GM19463 (cell line): Measurements from ENCODE around the gene ACER2.
"Not testable (repeated sequence)": the region's sequence is repeated elsewhere in the genome, so short reads cannot be mapped to it uniquely, and the experiment has no call there.

Experiments used
- ATAC-seq: cut with Tn5 transposase; IDR thresholded peaks from one replicate; pipeline ENCODE4 v1.9.1; 2021; ENCODE audit warnings: mild to moderate bottlenecking, moderate library complexity; ENCODE audit not compliant: unreplicated experiment

ACER2 gene

GRCh38 chr9:19408316-19408692 lies 505 bp upstream of the ACER2 start:
- peak; percentile 0 for ATAC-seq

- ATAC-seq, result peak; percentile 20
Measured at GRCh38 chr9:19409401-19410194, 789 bp downstream of the ACER2 start.

GRCh38 chr9:19410195-19410503 lies 1.3 kb downstream of the ACER2 start:
- no peak for ATAC-seq

- ATAC-seq, result no peak
Measured at GRCh38 chr9:19410594-19410993, 1.8 kb downstream of the ACER2 start.

GRCh38 chr9:19411316-19411715 lies 2.5 kb downstream of the ACER2 start:
- no peak for ATAC-seq

GRCh38 chr9:19413456-19413855 lies 4.6 kb downstream of the ACER2 start:
- ATAC-seq, result not testable (repeated sequence)

DNA sequence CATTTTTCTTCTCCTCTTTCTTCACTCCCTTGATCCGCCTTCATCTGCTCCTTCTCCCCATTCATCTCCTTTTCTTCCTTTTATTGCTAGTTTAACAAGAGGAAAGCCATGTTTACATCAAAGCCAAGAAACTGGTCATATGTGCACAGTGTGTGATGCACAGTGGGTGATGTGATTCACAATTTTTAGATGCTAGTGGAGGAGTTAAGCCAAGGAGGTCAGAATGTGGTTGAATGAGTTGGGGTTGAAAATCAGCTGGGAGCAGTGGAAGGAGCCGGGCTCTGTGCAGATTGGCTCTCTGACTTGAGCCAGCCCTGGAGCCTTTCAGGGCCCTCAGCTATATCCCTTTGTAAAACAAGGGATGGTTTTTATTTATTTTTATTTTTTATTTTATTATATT lies 7.3 kb downstream of the ACER2 start:
- ATAC-seq, result no peak

- ATAC-seq, result no peak
Measured at GRCh38 chr9:19420877-19421276, 12.1 kb downstream of the ACER2 start.

GRCh38 chr9:19423163-19423562 lies 14.4 kb downstream of the ACER2 start:
- no peak for ATAC-seq

DNA sequence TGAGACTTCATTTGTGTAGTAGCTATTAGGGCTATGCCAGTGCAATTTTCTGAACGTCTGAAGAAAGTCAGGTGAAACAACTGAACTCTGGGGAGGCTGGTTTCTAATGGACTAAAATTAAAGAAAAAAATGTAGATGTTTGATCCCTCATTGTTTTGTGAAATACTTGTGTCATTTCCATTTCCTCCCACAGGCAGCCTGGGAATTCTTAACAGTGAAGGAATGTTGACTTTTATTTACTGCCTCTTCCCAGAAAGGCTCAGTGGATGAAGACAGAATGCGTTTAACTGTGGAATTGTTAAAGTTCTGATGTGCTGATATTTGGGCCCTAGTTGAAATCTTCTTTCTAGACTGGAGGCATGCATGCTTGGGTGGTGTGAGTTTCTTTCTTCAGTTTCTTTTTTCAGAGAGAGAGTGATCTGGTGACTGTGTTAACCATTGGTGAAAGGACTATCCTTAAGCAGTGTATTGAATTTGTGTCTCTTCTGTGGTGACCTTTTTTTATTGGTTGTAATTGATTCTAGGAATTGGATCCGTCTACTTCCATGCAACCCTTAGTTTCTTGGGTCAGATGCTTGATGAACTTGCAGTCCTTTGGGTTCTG lies 15.5 kb downstream of the ACER2 start:
- ATAC-seq, result peak; percentile 75

- ATAC-seq, result no peak
Measured at GRCh38 chr9:19429595-19429994, 20.8 kb downstream of the ACER2 start.

GRCh38 chr9:19430201-19430760 lies 21.5 kb downstream of the ACER2 start:
- ATAC-seq, result no peak

DNA sequence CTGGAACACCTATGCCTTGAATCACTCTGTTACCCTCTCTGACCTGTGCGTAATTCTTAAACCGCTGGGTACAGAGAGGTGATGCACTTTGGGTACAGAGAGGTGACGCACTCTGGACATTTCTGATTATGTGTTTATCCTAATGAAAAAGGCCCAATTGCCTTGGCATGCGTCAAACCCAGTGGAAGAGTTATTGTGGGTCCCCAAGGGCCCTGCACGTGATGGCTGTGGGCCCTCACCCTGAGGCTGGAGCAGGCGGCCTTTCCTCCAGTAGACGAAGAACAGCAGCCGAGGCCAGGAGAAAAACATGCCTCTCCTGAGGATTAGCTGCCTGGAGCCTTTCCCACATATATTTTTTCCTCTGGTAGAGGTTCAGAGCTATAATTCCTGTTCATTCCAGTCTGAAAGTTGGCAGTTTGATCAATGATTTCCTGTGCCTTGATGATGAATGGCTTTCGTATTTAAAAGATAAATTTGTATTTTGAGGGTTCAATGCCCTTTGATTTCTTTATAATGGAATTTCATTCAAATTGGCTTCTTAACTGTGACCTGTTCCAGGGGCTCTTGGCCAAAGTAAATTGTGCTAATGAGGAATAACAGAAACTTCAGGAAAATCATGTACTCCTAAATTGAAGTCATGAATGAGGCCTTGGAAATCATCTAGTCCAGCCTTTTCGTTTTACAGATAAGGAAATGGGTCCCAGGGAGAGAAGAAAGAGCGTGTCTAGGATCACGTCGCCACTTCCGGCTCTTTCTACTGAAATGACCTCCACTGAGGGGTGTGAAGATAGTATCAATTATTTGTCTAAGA lies 22.8 kb downstream of the ACER2 start:
- no peak for ATAC-seq

GRCh38 chr9:19432473-19432872 lies 23.7 kb downstream of the ACER2 start:
- ATAC-seq, result no peak

GRCh38 chr9:19433729-19434128 lies 24.9 kb downstream of the ACER2 start:
- not testable (repeated sequence) for ATAC-seq

DNA sequence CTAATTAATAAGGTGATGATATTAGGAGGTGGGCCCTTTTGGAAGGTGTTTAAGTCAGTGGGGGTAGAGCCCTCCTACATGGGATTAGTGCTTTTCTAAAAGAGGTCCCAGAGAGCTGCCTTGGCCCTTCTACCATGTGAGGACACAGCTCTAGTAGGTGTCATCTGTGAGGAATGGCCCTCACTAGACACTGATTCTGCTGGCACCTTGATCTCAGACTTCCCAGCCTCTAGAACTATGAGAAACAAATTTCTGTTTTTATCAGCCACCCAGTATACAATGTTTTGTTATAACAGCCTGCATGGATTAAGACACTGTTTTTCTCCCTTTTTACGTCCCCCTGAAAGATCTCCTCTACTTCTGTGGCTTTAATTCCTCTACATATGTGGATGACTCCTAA lies 31.6 kb downstream of the ACER2 start:
- ATAC-seq, result no peak

GRCh38 chr9:19440823-19441580 lies 32.2 kb downstream of the ACER2 start:
- ATAC-seq, result peak; percentile 8

DNA sequence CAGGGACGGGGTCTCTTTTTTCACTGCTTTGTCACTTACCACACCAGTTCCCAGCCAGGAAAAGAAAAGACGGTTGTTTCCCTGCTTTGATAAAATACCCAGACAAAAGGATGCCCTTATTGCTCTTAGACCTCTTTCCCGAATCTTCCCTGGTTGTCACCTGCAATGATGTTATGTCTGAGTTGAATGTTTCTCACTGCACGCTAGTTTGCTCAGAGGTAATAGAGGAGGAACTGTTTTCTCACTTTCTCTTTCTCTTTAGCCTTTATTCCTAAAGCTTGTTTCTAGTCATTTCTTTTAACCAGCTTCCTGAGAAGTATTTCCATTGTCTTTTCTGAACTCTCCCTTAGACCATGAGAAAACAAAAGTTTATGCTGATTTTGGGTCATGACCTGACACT lies 32.9 kb downstream of the ACER2 start:
- peak; percentile 92 for ATAC-seq

- ATAC-seq, result no peak
Measured at GRCh38 chr9:19442240-19442639, 33.4 kb downstream of the ACER2 start.

DNA sequence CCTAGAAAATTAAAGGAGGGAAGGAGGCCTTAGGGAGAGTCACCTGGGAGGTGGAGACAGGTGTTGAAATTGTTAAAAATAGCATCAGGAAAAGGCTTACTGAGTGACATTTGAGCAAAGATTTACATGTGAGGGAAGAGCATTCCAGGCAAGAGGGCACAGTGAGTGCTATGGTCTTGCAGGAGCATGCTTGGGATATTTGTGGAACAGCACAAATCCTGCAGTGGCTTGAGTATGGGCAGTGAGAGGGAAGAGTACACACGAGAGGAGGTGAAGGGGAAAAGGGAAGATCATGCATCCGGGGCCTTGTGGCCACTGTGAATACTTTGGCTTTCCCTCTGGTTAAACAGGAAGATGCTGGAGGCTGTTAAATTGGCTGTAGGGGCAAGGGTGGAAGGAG lies 36.6 kb downstream of the ACER2 start:
- ATAC-seq, result no peak

DNA sequence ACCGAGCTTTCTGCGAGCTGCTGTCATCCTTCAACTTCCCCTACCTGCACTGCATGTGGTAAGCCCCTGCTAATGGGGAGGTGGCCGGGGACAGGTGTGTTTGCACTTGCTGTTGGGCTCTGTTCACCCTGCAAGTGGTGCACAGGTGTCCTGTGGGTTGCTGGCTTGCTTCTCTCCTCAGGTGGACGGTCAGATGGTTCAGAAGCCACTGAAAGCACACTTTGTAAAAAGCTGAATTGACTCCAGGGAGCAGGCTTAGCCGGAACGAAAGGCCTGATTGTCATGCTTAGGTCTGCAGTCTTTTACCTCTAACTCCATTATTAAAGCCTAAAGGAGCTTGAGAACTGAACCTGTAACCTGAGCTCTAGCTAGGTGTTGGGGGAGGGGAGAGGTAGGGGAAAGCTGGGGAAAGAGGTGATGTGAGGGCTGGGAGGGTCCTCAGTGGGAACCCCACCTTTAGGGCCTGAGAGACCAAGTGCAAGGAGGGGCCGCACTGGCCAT lies 37.6 kb downstream of the ACER2 start:
- no peak for ATAC-seq
